ENCODE results near the gene IQSEC2.

Gene IQSEC2

DNA sequence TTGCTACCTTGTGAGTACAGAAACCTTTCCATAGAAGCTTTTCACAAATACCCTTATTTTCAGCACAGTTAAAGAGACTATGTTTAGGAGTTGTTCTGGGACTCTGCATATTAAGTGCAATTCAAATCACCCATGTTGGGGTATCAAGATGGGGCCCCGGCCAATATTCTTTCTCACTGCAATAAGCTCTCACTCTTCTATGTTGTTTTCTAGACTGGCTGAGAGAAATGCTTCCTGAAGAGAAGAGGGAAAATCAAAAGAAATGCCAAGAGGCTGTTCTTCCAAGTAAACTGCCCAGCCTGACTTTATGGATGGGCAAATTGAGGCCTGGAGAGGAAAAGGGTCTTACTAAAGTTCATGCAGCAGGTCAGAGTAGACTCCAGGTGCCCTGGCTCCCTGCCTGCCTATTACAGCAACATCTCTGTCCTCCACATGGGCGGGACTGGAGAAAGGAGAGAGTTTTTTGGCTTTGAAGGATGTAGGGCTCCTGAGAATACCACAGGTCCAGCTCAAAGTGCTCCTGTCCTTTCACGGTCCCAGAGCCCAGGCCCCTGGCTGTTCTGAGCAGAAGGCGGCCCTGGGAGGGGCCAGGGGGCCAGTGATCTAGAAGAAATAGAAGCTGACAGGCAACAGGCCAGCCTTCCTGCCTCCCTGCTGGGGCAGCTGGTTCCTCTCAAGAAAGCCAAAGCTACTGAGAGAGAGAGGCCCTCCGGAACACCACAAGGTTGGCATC, 745 bp upstream of the IQSEC2 start:
- Histone ChIP-seq H3K27me3 (ENCODE audit: control insufficient read depth in 1 of 2, insufficient read depth in 2 of 2, low read length in 2 of 2) (peaks cover 4 to 22% of the 10 kb centered on the region in 2 donors), H3K4me3 (ENCODE audit: low read depth in 1 of 2, low read length in 2 of 2) (no peak overlapping the region), H3K4me1 (ENCODE audit: insufficient read depth, low read length) (peaks cover 44% of the 10 kb centered on the region), H3K27ac (ENCODE audit: low read depth, low read length) (peak overlapping the region; percentile 69), H3K36me3 (ENCODE audit: insufficient read depth, low read length) (no peaks in the 10 kb centered on the region), H3K9ac (ENCODE audit: low read length) (no peak overlapping the region), H3K9me3 (ENCODE audit: low read length) (no peaks in the 10 kb centered on the region)

DNA sequence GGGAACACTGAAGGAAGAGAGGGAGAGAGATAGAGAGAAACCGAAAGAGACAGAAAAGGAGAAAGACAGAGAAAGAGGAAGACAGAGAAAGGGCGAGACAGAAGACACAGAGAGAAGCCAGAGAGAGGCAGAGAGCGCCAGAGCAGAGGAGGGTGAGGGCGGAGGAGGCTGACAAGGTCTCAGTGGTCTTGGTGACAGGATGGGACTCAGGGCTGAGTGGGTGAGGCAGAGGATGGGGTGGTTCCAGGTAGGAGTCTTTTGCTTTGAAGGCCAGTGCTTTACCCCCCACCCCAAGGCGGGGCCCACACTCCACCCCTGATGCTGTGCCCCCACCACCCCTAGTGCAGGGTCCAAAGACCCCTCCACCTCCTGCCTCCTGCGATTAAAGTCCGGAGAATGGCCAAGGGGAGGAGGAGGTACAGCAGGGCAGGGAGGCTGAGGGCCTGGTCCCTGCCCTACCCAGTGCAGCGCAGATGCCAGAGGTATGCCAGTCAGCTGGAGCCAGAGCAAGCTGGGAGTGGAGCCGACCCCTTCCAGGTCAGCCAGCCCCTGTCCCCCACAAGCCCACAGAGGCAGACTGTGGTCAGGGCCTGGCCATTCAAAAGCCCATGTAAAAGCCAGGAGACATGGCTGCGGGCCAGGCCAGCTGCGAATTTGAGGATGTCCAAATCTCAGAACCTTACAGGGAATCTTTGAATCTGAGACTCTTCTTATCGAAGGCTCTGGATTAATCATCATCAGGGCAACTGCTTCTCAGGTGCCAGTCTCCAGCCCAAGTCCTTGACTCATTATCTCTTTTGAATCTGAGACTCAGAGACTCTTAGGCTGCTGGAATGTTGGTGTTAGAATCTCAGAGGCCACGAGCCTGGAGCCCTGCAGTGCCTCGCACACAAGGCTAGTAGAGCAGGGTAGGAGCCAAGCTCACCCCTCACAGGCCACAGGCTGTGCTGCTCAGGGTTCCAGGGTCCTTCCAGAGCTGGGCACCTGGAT, 758 bp downstream of the IQSEC2 start:
- H3K27ac ChIP-seq (ENCODE audit: low read depth, low read length), result peak overlapping the region; percentile 69
- peaks cover 40% of the 10 kb centered on the region for H3K4me1 ChIP-seq (ENCODE audit: insufficient read depth, low read length)
- peak overlapping the region; percentile 82 for H3K9ac ChIP-seq (ENCODE audit: low read length)
- peak overlapping the region; percentile 31 to 39 for H3K4me3 ChIP-seq (ENCODE audit: low read depth in 1 of 2, low read length in 2 of 2)
- peaks cover 4 to 22% of the 10 kb centered on the region in 2 donors for H3K27me3 ChIP-seq (ENCODE audit: control insufficient read depth in 1 of 2, insufficient read depth in 2 of 2, low read length in 2 of 2)
- no peaks in the 10 kb centered on the region for H3K9me3 ChIP-seq (ENCODE audit: low read length)
- no peaks in the 10 kb centered on the region for H3K36me3 ChIP-seq (ENCODE audit: insufficient read depth, low read length)

- no peaks in the 10 kb centered on the region for H3K36me3 ChIP-seq (ENCODE audit: insufficient read depth, low read length)
- H3K4me3 ChIP-seq (ENCODE audit: low read depth in 1 of 2, low read length in 2 of 2), result peak overlapping the region in 1 of 2 donors; percentile 31
- peaks cover 30% of the 10 kb centered on the region for H3K4me1 ChIP-seq (ENCODE audit: insufficient read depth, low read length)
- H3K27ac ChIP-seq (ENCODE audit: low read depth, low read length), result no peak overlapping the region
- no peak overlapping the region for H3K9ac ChIP-seq (ENCODE audit: low read length)
- no peaks in the 10 kb centered on the region for H3K9me3 ChIP-seq (ENCODE audit: low read length)
- H3K27me3 ChIP-seq (ENCODE audit: control insufficient read depth in 1 of 2, insufficient read depth in 2 of 2, low read length in 2 of 2), result peaks cover 4 to 21% of the 10 kb centered on the region in 2 donors
Observed at GRCh38 chrX:53279296-53280237, 1.8 kb downstream of the IQSEC2 start.

GRCh38 chrX:53272808-53273337, 8.5 kb downstream of the IQSEC2 start:
- no peak overlapping the region for H3K9ac ChIP-seq (ENCODE audit: low read length)
- H3K36me3 ChIP-seq (ENCODE audit: insufficient read depth, low read length), result no peaks in the 10 kb centered on the region
- no peak overlapping the region for H3K27ac ChIP-seq (ENCODE audit: low read depth, low read length)
- no peaks in the 10 kb centered on the region for H3K4me1 ChIP-seq (ENCODE audit: insufficient read depth, low read length)
- H3K9me3 ChIP-seq (ENCODE audit: low read length), result no peaks in the 10 kb centered on the region
- no peaks in the 10 kb centered on the region for H3K27me3 ChIP-seq (ENCODE audit: control insufficient read depth in 1 of 2, insufficient read depth in 2 of 2, low read length in 2 of 2)
- no peak overlapping the region for H3K4me3 ChIP-seq (ENCODE audit: low read depth in 1 of 2, low read length in 2 of 2)

- Histone ChIP-seq H3K4me3 (ENCODE audit: low read depth in 1 of 2, low read length in 2 of 2) (no peak overlapping the region), H3K27me3 (ENCODE audit: control insufficient read depth in 1 of 2, insufficient read depth in 2 of 2, low read length in 2 of 2) (no peaks in the 10 kb centered on the region), H3K27ac (ENCODE audit: low read depth, low read length) (no peak overlapping the region), H3K9ac (ENCODE audit: low read length) (no peak overlapping the region), H3K4me1 (ENCODE audit: insufficient read depth, low read length) (no peaks in the 10 kb centered on the region), H3K9me3 (ENCODE audit: low read length) (no peaks in the 10 kb centered on the region), H3K36me3 (ENCODE audit: insufficient read depth, low read length) (no peaks in the 10 kb centered on the region)
Observed at GRCh38 chrX:53269536-53270107, 11.8 kb downstream of the IQSEC2 start.

DNA sequence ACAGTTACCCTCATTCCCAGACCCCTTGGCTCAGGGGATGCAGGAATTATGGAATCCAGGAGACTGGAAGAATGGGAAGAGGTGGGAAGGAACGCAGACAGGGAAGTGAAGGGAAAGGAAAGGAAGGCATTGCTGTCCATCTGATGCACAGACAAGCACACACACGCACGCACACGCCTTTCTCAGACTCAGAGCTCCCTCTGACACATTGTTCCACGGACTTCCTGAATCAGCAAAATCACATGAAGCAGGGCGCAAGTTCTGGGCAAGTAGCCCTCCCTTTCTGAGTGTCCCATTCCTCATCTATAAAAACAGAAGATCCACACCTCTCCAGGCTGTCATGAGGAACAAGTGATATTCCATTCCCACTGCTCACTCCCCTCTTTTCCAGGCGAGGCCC, 13.2 kb downstream of the IQSEC2 start:
- H3K4me1 ChIP-seq (ENCODE audit: insufficient read depth, low read length), result no peaks in the 10 kb centered on the region
- no peaks in the 10 kb centered on the region for H3K27me3 ChIP-seq (ENCODE audit: control insufficient read depth in 1 of 2, insufficient read depth in 2 of 2, low read length in 2 of 2)
- no peak overlapping the region for H3K4me3 ChIP-seq (ENCODE audit: low read depth in 1 of 2, low read length in 2 of 2)
- no peaks in the 10 kb centered on the region for H3K36me3 ChIP-seq (ENCODE audit: insufficient read depth, low read length)
- no peak overlapping the region for H3K27ac ChIP-seq (ENCODE audit: low read depth, low read length)
- H3K9me3 ChIP-seq (ENCODE audit: low read length), result no peaks in the 10 kb centered on the region
- no peak overlapping the region for H3K9ac ChIP-seq (ENCODE audit: low read length)

DNA sequence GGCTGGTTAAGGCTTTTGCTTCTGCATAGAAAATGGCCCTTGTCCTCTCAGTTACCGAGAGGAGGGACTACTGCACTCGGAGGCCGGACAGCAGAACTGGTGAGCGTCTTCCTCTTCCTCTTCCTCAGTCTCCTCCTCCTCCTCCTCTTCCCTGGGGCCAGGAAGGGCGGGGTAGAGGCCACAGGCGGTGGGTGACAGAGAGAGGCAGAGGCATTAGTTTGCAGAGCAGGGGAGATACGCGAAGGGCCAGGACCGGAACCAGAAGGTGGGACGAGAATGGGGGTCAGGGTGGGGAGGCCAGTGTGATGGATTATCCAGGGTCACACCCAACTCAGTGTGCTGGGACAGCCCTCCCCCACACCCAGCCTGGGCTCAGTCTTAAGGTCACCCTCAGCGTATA, 14.5 kb downstream of the IQSEC2 start:
- no peaks in the 10 kb centered on the region for H3K4me1 ChIP-seq (ENCODE audit: insufficient read depth, low read length)
- no peak overlapping the region for H3K9ac ChIP-seq (ENCODE audit: low read length)
- no peaks in the 10 kb centered on the region for H3K9me3 ChIP-seq (ENCODE audit: low read length)
- H3K4me3 ChIP-seq (ENCODE audit: low read depth in 1 of 2, low read length in 2 of 2), result no peak overlapping the region
- H3K27ac ChIP-seq (ENCODE audit: low read depth, low read length), result no peak overlapping the region
- no peaks in the 10 kb centered on the region for H3K27me3 ChIP-seq (ENCODE audit: control insufficient read depth in 1 of 2, insufficient read depth in 2 of 2, low read length in 2 of 2)
- H3K36me3 ChIP-seq (ENCODE audit: insufficient read depth, low read length), result no peaks in the 10 kb centered on the region

- no peaks in the 10 kb centered on the region for H3K27me3 ChIP-seq (ENCODE audit: control insufficient read depth in 1 of 2, insufficient read depth in 2 of 2, low read length in 2 of 2)
- no peak overlapping the region for H3K4me3 ChIP-seq (ENCODE audit: low read depth in 1 of 2, low read length in 2 of 2)
- no peaks in the 10 kb centered on the region for H3K9me3 ChIP-seq (ENCODE audit: low read length)
- no peak overlapping the region for H3K9ac ChIP-seq (ENCODE audit: low read length)
- H3K36me3 ChIP-seq (ENCODE audit: insufficient read depth, low read length), result no peaks in the 10 kb centered on the region
- H3K27ac ChIP-seq (ENCODE audit: low read depth, low read length), result no peak overlapping the region
- H3K4me1 ChIP-seq (ENCODE audit: insufficient read depth, low read length), result no peaks in the 10 kb centered on the region
Observed at GRCh38 chrX:53265771-53266574, 15.4 kb downstream of the IQSEC2 start.

DNA sequence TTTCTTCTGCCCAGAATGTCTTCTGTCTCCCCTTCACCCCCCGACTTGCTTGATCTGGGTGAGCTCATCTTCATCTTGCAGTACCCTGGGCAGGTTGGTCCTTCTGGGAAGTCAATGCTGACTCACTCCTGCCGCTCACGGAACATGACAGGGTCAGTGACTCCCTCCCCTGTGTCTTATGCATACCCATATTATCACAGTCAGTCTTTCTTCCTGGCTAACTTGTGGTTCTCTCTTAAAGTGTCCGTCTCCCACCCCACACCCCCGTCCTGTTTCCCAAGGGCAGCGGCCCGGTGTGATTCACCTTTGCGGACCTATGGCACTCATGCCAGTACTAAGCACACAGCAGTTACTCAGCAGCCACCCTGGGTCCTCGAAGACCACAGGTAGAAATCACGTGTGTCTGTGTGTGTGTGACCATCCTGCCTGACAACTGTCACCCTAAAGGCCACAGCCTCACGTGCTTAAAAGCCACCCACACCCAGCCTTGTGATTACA, 17.7 kb downstream of the IQSEC2 start:
- no peaks in the 10 kb centered on the region for H3K4me1 ChIP-seq (ENCODE audit: insufficient read depth, low read length)
- H3K4me3 ChIP-seq (ENCODE audit: low read depth in 1 of 2, low read length in 2 of 2), result no peak overlapping the region
- no peak overlapping the region for H3K9ac ChIP-seq (ENCODE audit: low read length)
- no peak overlapping the region for H3K27ac ChIP-seq (ENCODE audit: low read depth, low read length)
- H3K36me3 ChIP-seq (ENCODE audit: insufficient read depth, low read length), result no peaks in the 10 kb centered on the region
- H3K9me3 ChIP-seq (ENCODE audit: low read length), result no peaks in the 10 kb centered on the region
- H3K27me3 ChIP-seq (ENCODE audit: control insufficient read depth in 1 of 2, insufficient read depth in 2 of 2, low read length in 2 of 2), result no peaks in the 10 kb centered on the region

- H3K4me1 ChIP-seq (ENCODE audit: insufficient read depth, low read length), result no peaks in the 10 kb centered on the region
- no peak overlapping the region for H3K27ac ChIP-seq (ENCODE audit: low read depth, low read length)
- H3K9ac ChIP-seq (ENCODE audit: low read length), result no peak overlapping the region
- H3K27me3 ChIP-seq (ENCODE audit: control insufficient read depth in 1 of 2, insufficient read depth in 2 of 2, low read length in 2 of 2), result peaks cover 0 to 2% of the 10 kb centered on the region in 2 donors
- no peaks in the 10 kb centered on the region for H3K36me3 ChIP-seq (ENCODE audit: insufficient read depth, low read length)
- no peak overlapping the region for H3K4me3 ChIP-seq (ENCODE audit: low read depth in 1 of 2, low read length in 2 of 2)
- H3K9me3 ChIP-seq (ENCODE audit: low read length), result no peaks in the 10 kb centered on the region
Observed at GRCh38 chrX:53262918-53263394, 18.4 kb downstream of the IQSEC2 start.

All from muscle layer of colon (tissue), 2 donors.